GM12878 (cell line): Measurements from ENCODE around the gene DNAAF2.

Source experiments
- CEBPB ChIP-seq, 2 experiments: fragments of 150-350 bp in 1 of 2; IDR thresholded peaks; 2 replicates each; pipeline ENCODE4 v1.6.1; 2012 to 2014; ENCODE audit warnings: low read depth in 2 of 2, low read length in 2 of 2, borderline replicate concordance in 1 of 2, inconsistent platforms in 1 of 2
- CTCF ChIP-seq, 3 experiments: IDR thresholded peaks in 2 of 3; conservative IDR thresholded peaks in 1 of 3; 2 replicates each; pipeline ENCODE4 v1.5.1; 2011; ENCODE audit warnings: low read depth in 3 of 3, low read length in 3 of 3, mild to moderate bottlenecking in 3 of 3, control low read depth in 2 of 3, moderate library complexity in 2 of 3, inconsistent platforms in 1 of 3, mixed read lengths in 1 of 3; ENCODE audit not compliant: control insufficient read depth in 2 of 3, insufficient read depth in 1 of 3; ENCODE audit errors: extremely low read depth in 1 of 3
- E2F4 ChIP-seq: IDR thresholded peaks from 2 replicates; pipeline ENCODE4 v1.6.1; 2012; ENCODE audit warnings: low read depth, low read length, improper control_type of control experiment
- EZH2 ChIP-seq: IDR thresholded peaks from 2 replicates; pipeline ENCODE4 v1.6.1; 2012; ENCODE audit warnings: low read depth, mild to moderate bottlenecking, control low read depth, inconsistent platforms, low read length, borderline replicate concordance; ENCODE audit not compliant: control insufficient read depth
- FOS ChIP-seq: IDR thresholded peaks from 3 replicates; pipeline ENCODE4 v1.6.1; 2011; ENCODE audit warnings: borderline replicate concordance; ENCODE audit not compliant: insufficient read length; ENCODE audit errors: extremely low read depth
- FOXK2 ChIP-seq: fragments of 450-650 bp; IDR thresholded peaks from 2 replicates; pipeline ENCODE4 v1.6.1; 2017; ENCODE audit warnings: mild to moderate bottlenecking, moderate library complexity
- HDGF ChIP-seq: fragments of 450-650 bp; IDR thresholded peaks from 2 replicates; pipeline ENCODE4 v1.6.1; 2016; ENCODE audit warnings: antibody characterized with exemption
- MYC ChIP-seq: IDR thresholded peaks from 2 replicates; pipeline ENCODE4 v1.6.1; 2011; ENCODE audit warnings: mild to moderate bottlenecking, low read length, moderate library complexity, inconsistent platforms; ENCODE audit not compliant: insufficient read depth, insufficient replicate concordance, insufficient read length, severe bottlenecking
- RFX5 ChIP-seq: IDR thresholded peaks from 2 replicates; pipeline ENCODE4 v1.6.1; 2011; ENCODE audit warnings: low read depth, low read length, improper control_type of control experiment
- TAF1 ChIP-seq: IDR thresholded peaks from 2 replicates; pipeline ENCODE4 v1.6.1; 2011; ENCODE audit warnings: mild to moderate bottlenecking, low read depth, low read length, borderline replicate concordance
- TF ChIP-seq, protein P1 (sequence below): IDR thresholded peaks from 2 replicates; pipeline ENCODE4 v1.6.1; 2012; ENCODE audit warnings: low read depth, low read length, improper control_type of control experiment

- TF ChIP-seq CTCF (IDR thresholded peaks at IDR 0.05 in 2 of 3, conservative IDR thresholded peaks at IDR 0.05 in 1 of 3; ENCODE audit: control insufficient read depth in 2 of 3, extremely low read depth in 1 of 3, insufficient read depth in 1 of 3, low read depth in 3 of 3, low read length in 3 of 3) (no peak), MYC (no peak), TAF1 (no peak), E2F4 (no peak), HDGF (no peak), CEBPB (IDR thresholded peaks at IDR 0.05; ENCODE audit: borderline replicate concordance in 1 of 2, low read depth in 2 of 2, low read length in 2 of 2) (peak in 1 of 2 experiments; percentile 36; a peak in 1 of 4 replicates), RFX5 (no peak), FOXK2 (no peak), FOS (no peak), EZH2 (no peak)
- TF ChIP-seq, protein P1, sequence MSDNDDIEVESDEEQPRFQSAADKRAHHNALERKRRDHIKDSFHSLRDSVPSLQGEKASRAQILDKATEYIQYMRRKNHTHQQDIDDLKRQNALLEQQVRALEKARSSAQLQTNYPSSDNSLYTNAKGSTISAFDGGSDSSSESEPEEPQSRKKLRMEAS, result no peak
Observed at GRCh38 chr14:49640540-49641417, 5.7 kb upstream of the DNAAF2 start.
